ENCODE data around the gene PTPRG. TPM values are rescaled to one million over a fixed set of nuclear protein-coding genes. Genes with fewer than 3 reads are reported as not detected.

The PTPRG gene
- total and polyA plus RNA-seq, 2 of the 13 experiments (the other 11 are each of a cell fraction or from before 2014, with no cell fraction given): 8.0 to 25.3 TPM

- no peaks in the 10 kb centered on the region for H3K9me3 ChIP-seq (ENCODE audit: low read length)
- no peaks in the 10 kb centered on the region for H3K36me3 ChIP-seq (replicated peaks in 1 of 2; ENCODE audit: control insufficient read depth in 1 of 2, insufficient read depth in 2 of 2, low read length in 2 of 2)
- 99% methylated on average over 4 of the region's 4 CpGs for WGBS (ENCODE audit: low lambda C conversion rate)
- CTCF ChIA-PET (ENCODE audit: low intra/inter-chr PET ratio, low total read pairs): no interaction called here
- FAIRE-seq (no peak), DNase-seq (ENCODE audit: low spot score) (no peak), ATAC-seq (no peak)
- no peaks in the 10 kb centered on the region for H3K79me2 ChIP-seq (ENCODE audit: insufficient read depth, low read length)
- BruUV-seq (replicated peaks): no TSS peak
- no peak overlapping the region for H2AFZ ChIP-seq (ENCODE audit: low read length)
- intact Hi-C loops (cut with micrococcal nuclease; ENCODE audit: unreplicated experiment) (no loop called here), in situ Hi-C loops (cut with HindIII; ENCODE audit: extremely low pct_ligation_motif_present, low pct_unique_long_range_greater_than_20kb) (no loop called here)
- H3K27ac ChIP-seq (ENCODE audit: extremely low read length, insufficient read depth, low read length): no peak overlapping the region
- H3K27me3 ChIP-seq (ENCODE audit: control insufficient read depth in 1 of 2, insufficient read depth in 2 of 2, low read length in 2 of 2): no peaks in the 10 kb centered on the region
- H3K4me3 ChIP-seq (replicated peaks in 1 of 3; ENCODE audit: insufficient read depth in 1 of 3, low read depth in 2 of 3, low read length in 3 of 3): no peak overlapping the region
- POLR2A ChIA-PET: no interaction called here
- no peaks in the 10 kb centered on the region for H4K20me1 ChIP-seq (ENCODE audit: insufficient read depth, low read length)
- no peak overlapping the region for H3K9ac ChIP-seq (ENCODE audit: insufficient read depth, low read depth, low read length)
- peaks cover 11% of the 10 kb centered on the region for H3K4me1 ChIP-seq (ENCODE audit: insufficient read depth, low read length)
- H3K4me2 ChIP-seq (ENCODE audit: low read depth, low read length): no peak overlapping the region
- TF ChIP-seq ZNF441 (CRISPR knock-in tag; IDR thresholded peaks at IDR 0.05; ENCODE audit: borderline replicate concordance): no peak
- no peak for TF ChIP-seq FOXC1 (CRISPR knock-in tag; IDR thresholded peaks at IDR 0.05; ENCODE audit: borderline replicate concordance)
- TF ChIP-seq MAFG (CRISPR knock-in tag; IDR thresholded peaks at IDR 0.05): no peak
Observed at GRCh38 chr3:61980041-61980440, 418.7 kb downstream of the PTPRG start.

- Histone ChIP-seq H4K20me1 (ENCODE audit: insufficient read depth, low read length) (no peaks in the 10 kb centered on the region), H3K27ac (ENCODE audit: extremely low read length, insufficient read depth, low read length) (no peak overlapping the region), H3K27me3 (ENCODE audit: control insufficient read depth in 1 of 2, insufficient read depth in 2 of 2, low read length in 2 of 2) (no peaks in the 10 kb centered on the region), H3K9ac (ENCODE audit: insufficient read depth, low read depth, low read length) (no peak overlapping the region), H3K4me3 (replicated peaks in 1 of 3; ENCODE audit: insufficient read depth in 1 of 3, low read depth in 2 of 3, low read length in 3 of 3) (no peak overlapping the region), H3K4me2 (ENCODE audit: low read depth, low read length) (no peak overlapping the region), H3K79me2 (ENCODE audit: insufficient read depth, low read length) (no peaks in the 10 kb centered on the region), H3K9me3 (ENCODE audit: low read length) (no peaks in the 10 kb centered on the region), H3K4me1 (ENCODE audit: insufficient read depth, low read length) (peaks cover 11% of the 10 kb centered on the region), H3K36me3 (replicated peaks in 1 of 2; ENCODE audit: control insufficient read depth in 1 of 2, insufficient read depth in 2 of 2, low read length in 2 of 2) (no peaks in the 10 kb centered on the region), H2AFZ (ENCODE audit: low read length) (no peak overlapping the region)
- no peak for TF ChIP-seq DMTF1 (CRISPR knock-in tag; IDR thresholded peaks at IDR 0.05)
- WGBS (ENCODE audit: low lambda C conversion rate): 97% methylated on average over 7 of the region's 7 CpGs
- DNase-seq (ENCODE audit: low spot score) (no peak), FAIRE-seq (no peak), ATAC-seq (no peak)
- POLR2A ChIA-PET: no interaction called here
- in situ Hi-C loops (cut with HindIII; ENCODE audit: extremely low pct_ligation_motif_present, low pct_unique_long_range_greater_than_20kb): no loop called here
- intact Hi-C loops (cut with micrococcal nuclease; ENCODE audit: unreplicated experiment): no loop called here
- CTCF ChIA-PET (ENCODE audit: low intra/inter-chr PET ratio, low total read pairs): no interaction called here
- BruUV-seq (replicated peaks): no TSS peak
Observed at GRCh38 chr3:61981060-61981459, 419.7 kb downstream of the PTPRG start.

Measured in HepG2 (cell line).